Thyroid gland (tissue), 4 donors: ENCODE measurements around the gene UGT1A5. TPM values are rescaled to one million over a fixed set of nuclear protein-coding genes. Genes with fewer than 3 reads are reported as not detected.

Experiments used
- DNase-seq, 2 donors: peaks; one replicate each; pipeline ENCODE4 v3.0.0-alpha.2; 2019
- H3K27ac ChIP-seq, 3 donors: fragments of 200-600 bp; sonication (generic); 1 replicate in 2 of 3; 2 replicates in 1 of 3; pipeline ENCODE4 v1.5.1; 2016 to 2019; ENCODE audit warnings: mild to moderate bottlenecking in 1 of 3, moderate library complexity in 1 of 3
- H3K27me3 ChIP-seq: fragments of 200-600 bp; sonication (generic); one replicate; pipeline ENCODE4 v1.5.1; 2019
- H3K36me3 ChIP-seq, 2 donors: fragments of 200-600 bp; sonication (generic); one replicate each; pipeline ENCODE4 v1.5.1; 2016 to 2019
- H3K4me1 ChIP-seq, 2 donors: fragments of 200-600 bp; sonication (generic); one replicate each; pipeline ENCODE4 v1.5.1; 2017 to 2019
- H3K4me3 ChIP-seq, 3 donors: fragments of 200-600 bp; sonication (generic); replicated peaks in 1 of 3; 1 replicate in 2 of 3; 2 replicates in 1 of 3; pipeline ENCODE4 v1.5.1; 2016; ENCODE audit warnings: mild to moderate bottlenecking in 1 of 3
- H3K9me3 ChIP-seq: fragments of 200-600 bp; sonication (generic); one replicate; pipeline ENCODE4 v1.5.1; 2017
- CTCF ChIP-seq, 6 experiments: fragments of 200-600 bp in 3 of 6; fragments of 450-650 bp in 3 of 6; sonication (generic) in 3 of 6; IDR thresholded peaks; one replicate each; pipeline ENCODE4 v1.5.1; 2016 to 2019; ENCODE audit warnings: antibody characterized with exemption in 6 of 6, mild to moderate bottlenecking in 2 of 6, inconsistent platforms in 1 of 6, moderate library complexity in 1 of 6
- POLR2A ChIP-seq, 2 donors: fragments of 450-650 bp; IDR thresholded peaks; one replicate each; pipeline ENCODE4 v1.6.1; 2017; ENCODE audit warnings: antibody characterized with exemption in 2 of 2, mild to moderate bottlenecking in 2 of 2, moderate library complexity in 1 of 2
- WGBS, 2 donors: methylation state at CpG; one replicate each; pipeline ENCODE4 v1.1.5; 2017; 5-methylcytosine and 5-hydroxymethylcytosine counted together
- intact Hi-C: fragments of 100-400 bp; cut with DNase I; formaldehyde crosslinking; loops from one replicate; pipeline ENCODE4 v1.15.1; 2023
- total RNA-seq, 4 donors: library from RNA; depleted of rRNA; stranded (reverse); fragments of >200 nt; gene quantifications; one replicate each; pipeline ENCODE4 v1.2.3, GENCODE V29; 2016

The UGT1A5 gene
- total RNA-seq, 4 donors from 2014 or later: 0.89 to 2.9 (median 1.3) TPM

- no peak overlapping the region for H3K4me3 ChIP-seq
- no peak overlapping the region for H3K27ac ChIP-seq
- WGBS, 2 donors: 94% methylated on average over 8 of the region's 8 CpGs
- no peaks in the 10 kb centered on the region for H3K4me1 ChIP-seq
- DNase-seq: no peak
- intact Hi-C loops: no loop called here
- no peaks in the 10 kb centered on the region for H3K9me3 ChIP-seq
- H3K27me3 ChIP-seq: no peaks in the 10 kb centered on the region
- H3K36me3 ChIP-seq: no peaks in the 10 kb centered on the region
- TF ChIP-seq POLR2A (IDR thresholded peaks at IDR 0.05) (no peak), CTCF (IDR thresholded peaks at IDR 0.05) (no peak)
Measured at GRCh38 chr2:233821709-233822100, 109.0 kb downstream of the UGT1A5 start.

- WGBS, 2 donors: 85 to 93% methylated on average over 2 to 19 of the region's 21 CpGs
- TF ChIP-seq CTCF (IDR thresholded peaks at IDR 0.05) (no peak), POLR2A (IDR thresholded peaks at IDR 0.05) (no peak)
- H3K9me3 ChIP-seq: no peaks in the 10 kb centered on the region
- intact Hi-C loops: no loop called here
- H3K4me3 ChIP-seq: no peak overlapping the region
- DNase-seq: no peak
- H3K4me1 ChIP-seq: no peaks in the 10 kb centered on the region
- H3K36me3 ChIP-seq: no peaks in the 10 kb centered on the region
- H3K27ac ChIP-seq: no peak overlapping the region
- H3K27me3 ChIP-seq: no peaks in the 10 kb centered on the region
Measured at GRCh38 chr2:233822101-233822771, 109.5 kb downstream of the UGT1A5 start.

Other genes starting within 250 kb of the UGT1A5 start
- gene USP40, start 146.1 kb upstream of the UGT1A5 start, total RNA-seq: 10 to 100 TPM; 70.7 to 99.0 (median 85.7) TPM
- under 1 TPM in 1 of 4 donors, not detected in 3; 0.34 TPM for gene UGT1A8, start 95.3 kb upstream of the UGT1A5 start, total RNA-seq
- under 1 TPM in 1 of 4 donors, not detected in 3; 0.27 TPM for gene UGT1A10, start 76.5 kb upstream of the UGT1A5 start, total RNA-seq
- gene UGT1A9, start 41.0 kb upstream of the UGT1A5 start, total RNA-seq: not detected
- gene UGT1A7, start 31.0 kb upstream of the UGT1A5 start, total RNA-seq: not detected
- gene UGT1A6, start 20.0 kb upstream of the UGT1A5 start, total RNA-seq: 1 to 10 TPM in 3 of 4 donors, under 1 TPM in 1; 0.81 to 6.2 (median 3.5) TPM
- 1 to 10 TPM in 1 of 4 donors, under 1 TPM in 3; 0.13 to 3.8 (median 0.45) TPM for gene UGT1A4, start 5.8 kb downstream of the UGT1A5 start, total RNA-seq
- gene UGT1A3, start 16.1 kb downstream of the UGT1A5 start, total RNA-seq: 1 to 10 TPM in 1 of 4 donors, under 1 TPM in 1, not detected in 2; 0.67 to 1.0 TPM
- under 1 TPM; 0.45 to 0.94 (median 0.76) TPM for gene UGT1A1, start 47.4 kb downstream of the UGT1A5 start, total RNA-seq
- gene MROH2A, start 65.4 kb downstream of the UGT1A5 start, total RNA-seq: 10 to 100 TPM in 2 of 4 donors, 1 to 10 TPM in 2; 1.3 to 20.4 (median 9.3) TPM
- gene HJURP, start 141.6 kb downstream of the UGT1A5 start, total RNA-seq: under 1 TPM in 3 of 4 donors, not detected in 1; 0.27 to 0.45 (median 0.38) TPM
- gene TRPM8, start 204.5 kb downstream of the UGT1A5 start, total RNA-seq: not detected